PC-9 (cell line): ENCODE results near the gene NDUFA5. TPM values are rescaled to one million over a fixed set of nuclear protein-coding genes. Genes with fewer than 3 reads are reported as not detected.
"Not testable (repeated sequence)": the region's sequence is repeated elsewhere in the genome, so short reads cannot be mapped to it uniquely, and the experiment has no call there.

Experiments used
- BruUV-seq: library from RNA; stranded (reverse); fragments of 400-500 nt; replicated peaks from 2 replicates; lab custom pipeline; 2021; lab: Mats Ljungman, UMichigan
- CTCF ChIA-PET: fragments of 300-600 bp; sonication (Branson Sonifier 250); formaldehyde crosslinking; loops from one replicate; lab custom pipeline; 2022; ENCODE audit warnings: antibody characterized with exemption; lab: Charles Lee
- POLR2A ChIA-PET: fragments of 300-600 bp; sonication (Branson Sonifier 250); formaldehyde crosslinking; loops from one replicate; lab custom pipeline; 2022; ENCODE audit warnings: antibody characterized with exemption; ENCODE audit not compliant: unreplicated experiment; lab: Charles Lee
- DNase-seq, 2 experiments: peaks; one replicate each; pipeline versions ENCODE4 v3.0.0 to v3.0.0-alpha.2; 2015 to 2022; ENCODE audit warnings: mixed read lengths in 1 of 2
- H2AFZ ChIP-seq: fragments of 200-600 bp; sonication (generic); 2 replicates; pipeline ENCODE4 v1.8.1; 2017; ENCODE audit warnings: antibody characterized with exemption
- H3F3A ChIP-seq: fragments of 200-600 bp; sonication (generic); 2 replicates; pipeline ENCODE4 v1.8.1; 2017; ENCODE audit warnings: antibody characterized with exemption, mild to moderate bottlenecking, low read depth; ENCODE audit not compliant: insufficient read depth
- H3K27ac ChIP-seq: fragments of 200-600 bp; sonication (generic); 2 replicates; pipeline ENCODE4 v1.6.1; 2016; ENCODE audit warnings: mixed run types
- H3K27me3 ChIP-seq: fragments of 200-600 bp; sonication (generic); 2 replicates; pipeline ENCODE4 v1.6.1; 2016; ENCODE audit warnings: low read depth, mixed run types; ENCODE audit not compliant: insufficient read depth
- H3K36me3 ChIP-seq: fragments of 200-600 bp; sonication (generic); 2 replicates; pipeline ENCODE4 v1.6.1; 2016; ENCODE audit warnings: low read depth, mixed run types
- H3K4me1 ChIP-seq: fragments of 200-600 bp; sonication (generic); replicated peaks from 2 replicates; pipeline ENCODE4 v1.6.1; 2016; ENCODE audit warnings: mixed run types; ENCODE audit not compliant: insufficient read depth
- H3K4me2 ChIP-seq: fragments of 200-600 bp; sonication (generic); 2 replicates; pipeline ENCODE4 v1.6.1; 2017; ENCODE audit warnings: mixed run types
- H3K4me3 ChIP-seq: fragments of 200-600 bp; sonication (generic); 2 replicates; pipeline ENCODE4 v1.6.1; 2016; ENCODE audit warnings: mixed run types
- H3K79me2 ChIP-seq: fragments of 200-600 bp; sonication (generic); 2 replicates; pipeline ENCODE4 v1.6.1; 2017; ENCODE audit warnings: low read depth, mixed run types
- H3K9me2 ChIP-seq: fragments of 200-600 bp; sonication (generic); 2 replicates; pipeline ENCODE4 v1.8.1; 2017; ENCODE audit warnings: mild to moderate bottlenecking; ENCODE audit not compliant: insufficient read depth
- H3K9me3 ChIP-seq: fragments of 200-600 bp; sonication (generic); 2 replicates; pipeline ENCODE4 v1.8.1; 2016; ENCODE audit warnings: low read depth; ENCODE audit not compliant: insufficient read depth
- H4K20me1 ChIP-seq: fragments of 200-600 bp; sonication (generic); 2 replicates; pipeline ENCODE4 v1.8.1; 2017; ENCODE audit not compliant: insufficient read depth
- CTCF ChIP-seq: fragments of 200-600 bp; sonication (generic); conservative IDR thresholded peaks from 2 replicates; pipeline ENCODE4 v1.6.1; 2017; ENCODE audit warnings: mixed run types, antibody characterized with exemption, mild to moderate bottlenecking, moderate library complexity
- EZH2 ChIP-seq: fragments of 200-600 bp; sonication (generic); IDR thresholded peaks from 2 replicates; pipeline ENCODE4 v1.8.0; 2017; ENCODE audit warnings: antibody characterized with exemption, low read depth
- intact Hi-C: fragments of 100-400 bp; cut with micrococcal nuclease; formaldehyde crosslinking; loops from one replicate; pipeline ENCODE4 v1.10.0; 2022; ENCODE audit not compliant: unreplicated experiment
- total RNA-seq: library from RNA; stranded (reverse); gene quantifications from 2 replicates; pipeline ENCODE4 v1.2.3, GENCODE V29; 2021

Gene NDUFA5
- total RNA-seq, 1 experiment from 2014 or later, result 75.9 TPM

- POLR2A ChIA-PET, result interaction anchor here (0.6 kb wide), 1 partner anchor 971 kb away, joined by 7 read pairs; no protein-coding TSS in a partner anchor
- Histone ChIP-seq H3K4me2 (no peak overlapping the region), H3K4me3 (no peak overlapping the region), H3K36me3 (no peaks in the 10 kb centered on the region), H3K9me2 (no peaks in the 10 kb centered on the region), H3F3A (no peaks in the 10 kb centered on the region), H4K20me1 (no peaks in the 10 kb centered on the region), H2AFZ (no peak overlapping the region), H3K79me2 (peaks cover 12% of the 10 kb centered on the region; the same call in 1 of the 2 replicates), H3K9me3 (no peaks in the 10 kb centered on the region), H3K27me3 (no peaks in the 10 kb centered on the region), H3K27ac (no peak overlapping the region), H3K4me1 (peaks cover 10% of the 10 kb centered on the region; the same call in 1 of the 2 replicates)
- DNase-seq, result no peak
- CTCF ChIA-PET, result interaction anchor here (0.6 kb wide), 1 partner anchor 282 kb away, joined by 5 read pairs; no protein-coding TSS in a partner anchor
- intact Hi-C loops, result no loop called here
- BruUV-seq, result no TSS peak
- TF ChIP-seq CTCF (no peak), EZH2 (no peak)
Measured at GRCh38 chr7:123552641-123553040, 5.0 kb downstream of the NDUFA5 start.

GRCh38 chr7:123552134-123552533, 5.5 kb downstream of the NDUFA5 start:
- H3K9me3 ChIP-seq, H4K20me1 ChIP-seq, H3K4me3 ChIP-seq, H3K4me2 ChIP-seq, H2AFZ ChIP-seq, H3K36me3 ChIP-seq, H3F3A ChIP-seq, H3K79me2 ChIP-seq, H3K27ac ChIP-seq, CTCF ChIA-PET, H3K9me2 ChIP-seq, H3K27me3 ChIP-seq, BruUV-seq, DNase-seq, intact Hi-C loops: not testable (repeated sequence)
- H3K4me1 ChIP-seq, result peaks cover 10% of the 10 kb centered on the region; the same call in 1 of the 2 replicates
- POLR2A ChIA-PET, result interaction anchor here (0.6 kb wide), 1 partner anchor 971 kb away, joined by 7 read pairs; no protein-coding TSS in a partner anchor

- no peaks in the 10 kb centered on the region for H3K9me3 ChIP-seq
- intact Hi-C loops, result no loop called here
Measured at GRCh38 chr7:123548406-123548805, 9.2 kb downstream of the NDUFA5 start.

More at GRCh38 chr7:123548406-123548805, 9.2 kb downstream of the NDUFA5 start:
- H3K4me2 ChIP-seq, result no peak overlapping the region
- H3K9me2 ChIP-seq, result no peaks in the 10 kb centered on the region
- no peak overlapping the region for H2AFZ ChIP-seq
- DNase-seq, result no peak
- no peaks in the 10 kb centered on the region for H3K36me3 ChIP-seq
- no peak overlapping the region for H3K27ac ChIP-seq
- no peaks in the 10 kb centered on the region for H3K27me3 ChIP-seq
- no peaks in the 10 kb centered on the region for H3K79me2 ChIP-seq
- H3F3A ChIP-seq, result no peaks in the 10 kb centered on the region
- TF ChIP-seq CTCF (no peak), EZH2 (no peak)
- no peak overlapping the region for H3K4me3 ChIP-seq
- H3K4me1 ChIP-seq, result no peaks in the 10 kb centered on the region
- POLR2A ChIA-PET, result interaction anchor here (0.6 kb wide), 1 partner anchor 177 kb away, joined by 5 read pairs; no protein-coding TSS in a partner anchor
- no peaks in the 10 kb centered on the region for H4K20me1 ChIP-seq
- CTCF ChIA-PET, result no interaction called here
- no TSS peak for BruUV-seq
